ENCODE results near the gene JMJD8. TPM values are rescaled to one million over a fixed set of nuclear protein-coding genes. Genes with fewer than 3 reads are reported as not detected.

JMJD8 gene
- total and polyA plus RNA-seq, 10 of the 15 experiments (the other 5 are each of a cell fraction or from before 2014, with no cell fraction given): 1.00 to 50.4 (median 30.7) TPM

DNA sequence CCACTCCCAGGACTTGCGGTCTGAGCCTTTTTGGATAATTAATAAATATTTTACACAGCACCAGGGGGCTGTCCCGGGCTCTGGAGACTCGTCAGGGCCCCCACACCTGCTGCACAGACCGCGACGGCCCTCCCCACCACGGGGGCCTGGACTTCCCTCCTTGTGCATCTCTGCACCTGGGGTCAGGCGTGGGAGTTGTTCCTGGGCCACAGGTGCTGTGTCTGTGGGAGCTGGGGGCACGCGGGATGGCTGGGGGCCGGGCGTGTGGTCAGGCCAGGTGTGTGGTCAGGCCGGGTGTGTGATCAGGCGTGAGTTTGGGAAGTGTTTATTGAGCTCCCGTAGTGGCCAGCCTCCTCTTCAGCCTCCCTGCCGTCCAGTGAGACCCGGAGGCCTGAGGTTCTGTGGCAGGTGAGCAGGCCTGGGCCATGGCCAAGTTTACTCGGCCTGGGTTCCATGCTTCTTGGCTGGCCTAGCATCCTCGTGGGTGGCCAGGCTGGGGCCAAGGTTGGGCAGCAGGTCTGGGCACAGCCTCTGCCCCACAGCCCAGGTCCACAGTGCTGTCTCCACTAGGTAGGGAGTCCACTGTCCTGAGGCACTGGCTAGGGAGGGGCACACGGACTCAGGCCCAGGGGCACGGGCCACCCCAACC is 5.8 kb downstream of the JMJD8 start:
- Histone ChIP-seq H3K4me2 (ENCODE audit: control insufficient read depth, insufficient read depth) (no peak overlapping the region), H4K20me1 (ENCODE audit: control insufficient read depth, insufficient read depth) (peaks cover 6% of the 10 kb centered on the region; the same call in 1 of the 2 replicates), H3K79me2 (ENCODE audit: control insufficient read depth, insufficient read depth, low read length) (peaks cover 18% of the 10 kb centered on the region), H3K4me1 (ENCODE audit: control insufficient read depth, insufficient read depth, low read length) (peaks cover 13% of the 10 kb centered on the region), H3K27me3 (replicated peaks in 1 of 2; ENCODE audit: control insufficient read depth in 2 of 2, insufficient read depth in 2 of 2, low read length in 1 of 2) (no peaks in the 10 kb centered on the region), H3K27ac (ENCODE audit: control insufficient read depth, insufficient read depth) (no peak overlapping the region), H3K9ac (ENCODE audit: control insufficient read depth, insufficient read depth, low read length) (no peak overlapping the region), H3K36me3 (ENCODE audit: control insufficient read depth in 2 of 2, insufficient read depth in 2 of 2, low read length in 1 of 2) (peaks cover 6 to 7% of the 10 kb centered on the region in 2 experiments; a peak in 2 of 4 replicates), H2AFZ (ENCODE audit: control insufficient read depth, low read depth, low read length) (no peak overlapping the region), H3K4me3 (no peak overlapping the region), H3K9me3 (replicated peaks; ENCODE audit: control insufficient read depth, insufficient read depth, low read length) (no peaks in the 10 kb centered on the region)
- 22% methylated on average over 21 of the region's 21 CpGs for WGBS (ENCODE audit: insufficient coverage, insufficient replicate concordance, low lambda C conversion rate, missing lambda C conversion rate)
- TF ChIP-seq WRNIP1 (IDR thresholded peaks at IDR 0.05; ENCODE audit: borderline replicate concordance, low read depth, low read length) (no peak), POLR2A (IDR thresholded peaks at IDR 0.05; ENCODE audit: low read depth, low read length) (peak; percentile 47; the same call in 1 of the 2 replicates), TCF12 (IDR thresholded peaks at IDR 0.05; ENCODE audit: low read depth, low read length) (0 out of 2 replicates have a peak, but pooled peaks have one; percentile 37)
- SMC1A ChIA-PET (ENCODE audit: uncharacterized antibody, unreplicated experiment): no interaction called here
- no peak for DNase-seq (ENCODE audit: low read depth, low spot score)
- CTCF ChIA-PET: interaction anchor here (0.9 kb wide), 1 partner anchor 10 kb away, joined by 4 read pairs; the partner anchor contains the start of gene RHOT2
- ATAC-seq: no peak
- BruUV-seq (replicated peaks): no TSS peak
- no peak for FAIRE-seq
- RAD21 ChIA-PET (ENCODE audit: unreplicated experiment): interaction anchor here (0.6 kb wide), 1 partner anchor 1043 kb away, joined by 4 read pairs; no protein-coding TSS in a partner anchor
- in situ Hi-C loops (cut with MboI) (no loop called here), intact Hi-C loops (cut with micrococcal nuclease; ENCODE audit: unreplicated experiment) (no loop called here)
- POLR2A ChIA-PET: no interaction called here

DNA sequence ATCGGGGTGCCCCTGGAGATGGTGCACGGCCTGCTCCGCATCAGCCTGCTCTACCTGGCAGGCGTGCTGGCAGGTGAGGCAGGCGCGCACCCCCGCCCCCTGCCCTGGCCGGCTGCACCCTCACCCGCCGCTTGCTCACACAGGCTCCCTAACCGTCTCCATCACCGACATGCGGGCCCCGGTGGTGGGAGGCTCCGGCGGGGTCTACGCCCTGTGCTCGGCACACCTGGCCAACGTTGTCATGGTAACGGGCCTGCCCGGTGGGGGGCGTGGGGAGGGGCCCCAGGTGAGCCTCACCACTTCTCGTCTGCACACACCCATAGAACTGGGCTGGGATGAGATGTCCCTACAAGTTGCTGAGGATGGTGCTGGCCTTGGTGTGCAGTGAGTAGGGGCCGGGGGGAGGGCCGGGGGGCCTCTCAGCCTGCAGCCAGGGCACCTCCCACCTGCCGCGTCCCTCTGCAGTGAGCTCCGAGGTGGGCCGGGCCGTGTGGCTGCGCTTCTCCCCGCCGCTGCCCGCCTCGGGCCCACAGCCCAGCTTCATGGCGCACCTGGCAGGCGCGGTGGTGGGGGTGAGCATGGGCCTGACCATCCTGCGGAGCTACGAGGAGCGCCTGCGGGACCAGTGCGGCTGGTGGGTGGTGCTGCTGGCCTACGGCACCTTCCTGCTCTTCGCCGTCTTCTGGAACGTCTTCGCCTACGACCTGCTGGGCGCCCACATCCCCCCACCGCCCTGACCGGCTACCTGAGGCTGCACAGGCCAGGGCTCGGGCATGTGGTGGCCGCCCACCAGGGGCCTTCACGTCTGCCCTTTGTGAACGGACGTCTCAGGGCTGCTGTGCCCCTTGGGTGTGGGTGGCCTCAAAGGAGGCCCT is 6.6 kb downstream of the JMJD8 start:
- no TSS peak for BruUV-seq (replicated peaks)
- no peak overlapping the region for H3K9ac ChIP-seq (ENCODE audit: control insufficient read depth, insufficient read depth, low read length)
- in situ Hi-C loops (cut with MboI): no loop called here
- no peak overlapping the region for H2AFZ ChIP-seq (ENCODE audit: control insufficient read depth, low read depth, low read length)
- H3K4me1 ChIP-seq (ENCODE audit: control insufficient read depth, insufficient read depth, low read length): peaks cover 7% of the 10 kb centered on the region
- H3K9me3 ChIP-seq (replicated peaks; ENCODE audit: control insufficient read depth, insufficient read depth, low read length): no peaks in the 10 kb centered on the region
- H3K27me3 ChIP-seq (replicated peaks in 1 of 2; ENCODE audit: control insufficient read depth in 2 of 2, insufficient read depth in 2 of 2, low read length in 1 of 2): no peaks in the 10 kb centered on the region
- H4K20me1 ChIP-seq (ENCODE audit: control insufficient read depth, insufficient read depth): peaks cover 6% of the 10 kb centered on the region; the same call in 1 of the 2 replicates
- H3K4me3 ChIP-seq: no peak overlapping the region
- ATAC-seq (no peak), DNase-seq (ENCODE audit: low read depth, low spot score) (no peak), FAIRE-seq (no peak)
- H3K4me2 ChIP-seq (ENCODE audit: control insufficient read depth, insufficient read depth): no peak overlapping the region
- POLR2A ChIA-PET: no interaction called here
- RAD21 ChIA-PET (ENCODE audit: unreplicated experiment): no interaction called here
- H3K27ac ChIP-seq (ENCODE audit: control insufficient read depth, insufficient read depth): no peak overlapping the region
- CTCF ChIA-PET: no interaction called here
- SMC1A ChIA-PET (ENCODE audit: uncharacterized antibody, unreplicated experiment): no interaction called here
- H3K36me3 ChIP-seq (ENCODE audit: control insufficient read depth in 2 of 2, insufficient read depth in 2 of 2, low read length in 1 of 2): peaks cover under 1 to 6% of the 10 kb centered on the region in 2 experiments; a peak in 2 of 4 replicates
- intact Hi-C loops (cut with micrococcal nuclease; ENCODE audit: unreplicated experiment): no loop called here
- WGBS (ENCODE audit: insufficient coverage, insufficient replicate concordance, low lambda C conversion rate, missing lambda C conversion rate): 67% methylated on average over 54 of the region's 57 CpGs
- H3K79me2 ChIP-seq (ENCODE audit: control insufficient read depth, insufficient read depth, low read length): peaks cover 14% of the 10 kb centered on the region
- TF ChIP-seq HDAC6 (IDR thresholded peaks at IDR 0.05; ENCODE audit: unreplicated experiment): no peak
- TF ChIP-seq, protein P1, sequence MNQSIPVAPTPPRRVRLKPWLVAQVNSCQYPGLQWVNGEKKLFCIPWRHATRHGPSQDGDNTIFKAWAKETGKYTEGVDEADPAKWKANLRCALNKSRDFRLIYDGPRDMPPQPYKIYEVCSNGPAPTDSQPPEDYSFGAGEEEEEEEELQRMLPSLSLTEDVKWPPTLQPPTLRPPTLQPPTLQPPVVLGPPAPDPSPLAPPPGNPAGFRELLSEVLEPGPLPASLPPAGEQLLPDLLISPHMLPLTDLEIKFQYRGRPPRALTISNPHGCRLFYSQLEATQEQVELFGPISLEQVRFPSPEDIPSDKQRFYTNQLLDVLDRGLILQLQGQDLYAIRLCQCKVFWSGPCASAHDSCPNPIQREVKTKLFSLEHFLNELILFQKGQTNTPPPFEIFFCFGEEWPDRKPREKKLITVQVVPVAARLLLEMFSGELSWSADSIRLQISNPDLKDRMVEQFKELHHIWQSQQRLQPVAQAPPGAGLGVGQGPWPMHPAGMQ (IDR thresholded peaks at IDR 0.05; ENCODE audit: borderline replicate concordance): no peak
- TF ChIP-seq YBX1 (IDR thresholded peaks at IDR 0.05): no peak
- TF ChIP-seq, protein P2, sequence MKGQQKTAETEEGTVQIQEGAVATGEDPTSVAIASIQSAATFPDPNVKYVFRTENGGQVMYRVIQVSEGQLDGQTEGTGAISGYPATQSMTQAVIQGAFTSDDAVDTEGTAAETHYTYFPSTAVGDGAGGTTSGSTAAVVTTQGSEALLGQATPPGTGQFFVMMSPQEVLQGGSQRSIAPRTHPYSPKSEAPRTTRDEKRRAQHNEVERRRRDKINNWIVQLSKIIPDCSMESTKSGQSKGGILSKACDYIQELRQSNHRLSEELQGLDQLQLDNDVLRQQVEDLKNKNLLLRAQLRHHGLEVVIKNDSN (IDR thresholded peaks at IDR 0.05; ENCODE audit: borderline replicate concordance, extremely low read length, insufficient read depth, low read depth, low read length): no peak
- TF ChIP-seq, protein P3, sequence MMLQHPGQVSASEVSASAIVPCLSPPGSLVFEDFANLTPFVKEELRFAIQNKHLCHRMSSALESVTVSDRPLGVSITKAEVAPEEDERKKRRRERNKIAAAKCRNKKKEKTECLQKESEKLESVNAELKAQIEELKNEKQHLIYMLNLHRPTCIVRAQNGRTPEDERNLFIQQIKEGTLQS (IDR thresholded peaks at IDR 0.05; ENCODE audit: borderline replicate concordance, extremely low read depth, low read depth, low read length): no peak
- TF ChIP-seq, protein P4, sequence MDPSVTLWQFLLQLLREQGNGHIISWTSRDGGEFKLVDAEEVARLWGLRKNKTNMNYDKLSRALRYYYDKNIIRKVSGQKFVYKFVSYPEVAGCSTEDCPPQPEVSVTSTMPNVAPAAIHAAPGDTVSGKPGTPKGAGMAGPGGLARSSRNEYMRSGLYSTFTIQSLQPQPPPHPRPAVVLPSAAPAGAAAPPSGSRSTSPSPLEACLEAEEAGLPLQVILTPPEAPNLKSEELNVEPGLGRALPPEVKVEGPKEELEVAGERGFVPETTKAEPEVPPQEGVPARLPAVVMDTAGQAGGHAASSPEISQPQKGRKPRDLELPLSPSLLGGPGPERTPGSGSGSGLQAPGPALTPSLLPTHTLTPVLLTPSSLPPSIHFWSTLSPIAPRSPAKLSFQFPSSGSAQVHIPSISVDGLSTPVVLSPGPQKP (IDR thresholded peaks at IDR 0.05; ENCODE audit: low read depth, low read length): no peak
- no peak for TF ChIP-seq NFYB (IDR thresholded peaks at IDR 0.05; ENCODE audit: insufficient read depth, low read depth, low read length)
- TF ChIP-seq ZNF207 (IDR thresholded peaks at IDR 0.05; ENCODE audit: borderline replicate concordance): no peak
